NCI-H146 (cell line): Measurements from ENCODE around the gene CABLES1.
"Not testable (repeated sequence)": the region's sequence is repeated elsewhere in the genome, so short reads cannot be mapped to it uniquely, and the experiment has no call there.

Source experiments
- DNase-seq: peaks from one replicate; lab custom pipeline; 2025; lab: John Stamatoyannopoulos, UW

CABLES1 gene, protein sequence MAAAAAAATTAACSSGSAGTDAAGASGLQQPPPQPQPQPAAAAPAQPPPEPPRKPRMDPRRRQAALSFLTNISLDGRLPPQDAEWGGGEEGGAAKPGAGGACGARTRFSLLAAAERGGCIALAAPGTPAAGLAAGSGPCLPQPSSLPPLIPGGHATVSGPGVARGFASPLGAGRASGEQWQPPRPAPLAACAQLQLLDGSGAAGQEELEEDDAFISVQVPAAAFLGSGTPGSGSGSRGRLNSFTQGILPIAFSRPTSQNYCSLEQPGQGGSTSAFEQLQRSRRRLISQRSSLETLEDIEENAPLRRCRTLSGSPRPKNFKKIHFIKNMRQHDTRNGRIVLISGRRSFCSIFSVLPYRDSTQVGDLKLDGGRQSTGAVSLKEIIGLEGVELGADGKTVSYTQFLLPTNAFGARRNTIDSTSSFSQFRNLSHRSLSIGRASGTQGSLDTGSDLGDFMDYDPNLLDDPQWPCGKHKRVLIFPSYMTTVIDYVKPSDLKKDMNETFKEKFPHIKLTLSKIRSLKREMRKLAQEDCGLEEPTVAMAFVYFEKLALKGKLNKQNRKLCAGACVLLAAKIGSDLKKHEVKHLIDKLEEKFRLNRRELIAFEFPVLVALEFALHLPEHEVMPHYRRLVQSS

GRCh38 chr18:23134780-23135549 is at the start of gene CABLES1:
TSS of gene CABLES1 (plus strand) at chr18:23135485. CDS start at chr18:23135763, 278 bp downstream.
- peak; percentile 94 for DNase-seq

DNA sequence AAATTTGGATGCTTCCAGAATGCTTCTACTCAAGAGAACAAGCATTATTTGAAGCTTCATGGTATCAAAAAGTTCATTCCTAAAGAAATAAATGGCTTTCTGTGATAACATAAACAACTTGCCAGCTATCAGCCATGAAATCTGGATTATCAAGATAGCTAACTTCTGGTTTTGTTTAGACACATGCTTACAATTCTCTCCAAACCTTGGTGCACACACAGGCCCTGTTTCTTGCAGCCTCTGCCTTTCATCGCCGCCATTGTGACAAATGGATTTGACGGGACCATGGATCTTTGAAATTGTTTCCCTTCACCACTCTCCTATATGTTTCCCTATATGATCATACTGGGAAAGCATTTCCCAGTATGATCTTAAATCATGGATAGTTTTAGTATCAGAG is 47.9 kb upstream of the CABLES1 start:
- no peak for DNase-seq

DNA sequence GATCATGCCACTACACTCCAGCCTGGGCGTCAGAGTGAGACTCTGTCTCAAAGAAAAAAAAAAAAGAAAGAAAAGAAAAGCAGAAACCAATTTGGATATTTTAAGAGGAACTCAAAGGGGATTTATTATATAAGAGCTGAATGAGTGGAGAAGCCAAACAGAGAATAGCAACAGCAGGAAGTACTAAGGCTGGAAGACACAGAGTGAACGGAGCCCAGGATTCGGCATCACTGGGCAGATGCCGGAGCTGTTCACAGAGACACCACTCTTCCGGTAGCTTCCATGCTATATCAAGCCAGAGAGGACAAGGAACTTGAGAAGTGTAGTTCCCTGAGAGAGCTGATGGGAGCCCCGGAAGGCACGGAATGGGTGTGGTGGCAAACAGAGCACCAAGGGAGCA is 47.0 kb upstream of the CABLES1 start:
- no peak for DNase-seq

DNA sequence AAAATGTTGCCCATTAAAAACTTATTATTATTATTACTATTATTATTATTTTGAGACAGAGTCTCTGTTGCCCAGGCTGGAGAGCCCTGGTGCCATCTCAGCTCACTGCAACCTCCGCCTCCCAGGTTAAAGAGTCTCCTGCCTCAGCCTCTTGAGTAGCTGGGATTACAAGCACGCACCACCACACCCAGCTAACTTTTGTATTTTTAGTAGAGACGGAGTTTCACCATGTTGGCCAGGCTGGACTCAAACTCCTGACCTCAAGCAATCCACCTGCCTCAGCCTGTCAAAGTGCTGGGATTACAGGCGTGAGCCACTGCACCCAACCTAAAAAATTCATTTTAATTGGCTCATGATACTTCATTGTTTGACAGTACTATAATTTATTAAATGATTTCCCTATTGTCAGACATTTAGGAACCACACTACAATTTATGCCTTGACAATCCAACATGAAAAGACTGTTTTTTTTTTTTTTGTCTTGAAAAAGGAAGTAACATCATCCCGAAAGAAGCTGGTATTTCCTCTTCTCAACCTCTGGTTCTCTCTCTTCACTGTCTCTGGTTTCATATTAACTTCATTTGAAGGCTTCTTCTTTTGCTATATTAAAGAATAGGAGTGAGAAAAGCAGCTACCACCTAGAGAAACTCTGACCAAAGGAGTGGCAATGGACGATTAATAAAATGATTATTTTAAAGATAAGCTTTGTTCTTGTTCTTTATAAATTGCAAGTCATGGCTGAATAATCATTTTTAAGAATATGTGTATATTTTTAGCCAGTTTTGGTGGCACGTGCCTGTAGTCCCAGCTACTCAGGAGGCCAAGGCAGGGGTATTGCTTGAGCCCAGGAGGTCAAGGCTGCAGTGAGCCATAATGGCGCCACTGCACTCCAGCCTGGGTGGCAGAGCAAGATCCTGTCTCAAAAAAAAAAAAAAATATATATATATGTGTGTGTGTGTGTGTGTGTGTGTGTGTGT is 44.0 kb upstream of the CABLES1 start:
- DNase-seq, result not testable (repeated sequence)

DNA sequence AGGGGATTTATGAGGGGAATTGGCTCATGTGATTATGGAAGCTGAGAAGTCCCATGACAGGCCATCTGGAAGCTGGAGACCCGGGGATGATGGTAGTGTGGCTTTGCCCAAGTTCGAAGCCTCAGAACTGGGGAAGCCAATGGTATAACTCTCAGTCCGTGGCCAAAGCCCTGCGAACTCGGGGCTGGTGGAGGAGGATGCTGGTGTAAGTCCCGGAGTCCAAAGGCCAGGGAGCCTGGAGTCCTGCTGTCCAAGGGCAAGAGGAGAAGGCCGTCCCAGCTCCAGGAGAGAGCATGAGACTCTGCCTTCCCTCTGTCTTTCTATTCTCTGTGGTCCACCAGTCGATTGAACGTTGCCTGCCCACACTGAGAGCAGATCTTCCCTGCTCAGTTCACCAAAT is 43.2 kb upstream of the CABLES1 start:
- no peak for DNase-seq

DNA sequence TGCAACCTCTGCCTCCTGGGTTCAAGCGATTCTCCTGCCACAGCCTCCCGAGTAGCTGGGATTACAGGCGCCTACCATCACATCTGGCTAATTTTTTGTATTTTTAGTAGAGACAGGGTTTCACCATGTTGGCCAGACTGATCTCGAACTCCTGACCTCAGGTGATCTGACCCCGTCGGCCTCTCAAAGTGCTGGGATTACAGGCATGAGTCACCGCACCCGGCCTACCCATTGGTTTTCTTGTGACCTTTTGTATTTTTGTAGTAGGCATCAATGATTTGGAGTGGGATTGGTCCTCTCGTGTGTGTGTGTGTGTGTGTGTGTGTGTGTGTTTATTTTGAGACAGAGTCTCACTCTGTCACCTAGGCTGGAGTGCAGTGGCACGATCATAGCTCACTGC is 42.2 kb upstream of the CABLES1 start:
- not testable (repeated sequence) for DNase-seq

GRCh38 chr18:23093772-23094171 is 41.5 kb upstream of the CABLES1 start:
- DNase-seq, result no peak

GRCh38 chr18:23094411-23095190 is 40.7 kb upstream of the CABLES1 start:
- DNase-seq, result no peak

DNA sequence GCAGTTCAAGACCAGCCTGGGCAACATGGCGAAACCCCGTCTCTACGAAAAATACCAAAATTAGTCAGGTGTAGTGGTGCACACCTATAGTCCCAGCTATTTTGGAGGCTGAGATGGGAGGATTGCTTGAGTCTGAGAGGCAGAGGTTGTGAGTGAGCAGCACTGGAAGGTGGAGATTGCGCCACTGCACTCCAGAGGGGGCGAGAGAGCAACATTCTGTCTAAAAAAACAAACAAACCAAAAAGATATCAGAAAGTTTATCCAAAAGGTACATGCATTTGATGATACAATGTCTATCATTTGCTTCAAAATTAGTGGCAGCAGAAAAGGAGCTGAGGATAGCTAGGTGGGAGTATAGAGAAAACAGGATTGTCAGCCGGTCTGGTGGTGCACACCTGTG is 39.8 kb upstream of the CABLES1 start:
- DNase-seq, result no peak

- DNase-seq, result not testable (repeated sequence)
Measured at GRCh38 chr18:23097016-23097415, 38.3 kb upstream of the CABLES1 start.

- no peak for DNase-seq
Measured at GRCh38 chr18:23099621-23100020, 35.7 kb upstream of the CABLES1 start.

DNA sequence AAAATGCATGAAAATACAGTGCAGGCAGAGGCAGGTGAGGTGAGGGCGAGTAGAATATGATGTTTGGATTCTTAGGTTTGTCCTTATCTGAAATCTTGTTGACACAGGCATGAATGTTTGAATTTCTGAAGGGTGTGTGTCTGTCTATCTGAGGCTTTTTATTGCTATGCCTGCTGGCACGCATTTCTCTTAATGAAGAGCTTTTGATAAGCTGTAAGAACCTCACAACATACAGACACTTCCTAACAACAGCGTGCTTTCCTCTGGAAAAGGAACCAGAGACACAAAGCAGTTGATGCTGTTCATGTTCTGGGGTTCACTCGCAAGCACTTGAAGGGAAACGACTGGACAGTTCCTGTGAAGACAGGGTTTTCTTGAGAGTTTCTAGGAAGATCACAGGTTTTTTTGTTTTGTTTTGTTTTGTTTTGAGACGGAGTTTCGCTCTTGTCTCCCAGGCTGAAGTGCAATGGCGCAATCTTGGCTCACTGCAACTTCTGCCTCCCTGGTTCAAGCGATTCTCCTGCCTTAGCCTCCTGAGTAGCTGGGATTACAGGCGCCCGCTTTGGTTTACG is 33.3 kb upstream of the CABLES1 start:
- peak; percentile 54 for DNase-seq

- DNase-seq, result no peak
Measured at GRCh38 chr18:23102493-23103261, 32.6 kb upstream of the CABLES1 start.

DNA sequence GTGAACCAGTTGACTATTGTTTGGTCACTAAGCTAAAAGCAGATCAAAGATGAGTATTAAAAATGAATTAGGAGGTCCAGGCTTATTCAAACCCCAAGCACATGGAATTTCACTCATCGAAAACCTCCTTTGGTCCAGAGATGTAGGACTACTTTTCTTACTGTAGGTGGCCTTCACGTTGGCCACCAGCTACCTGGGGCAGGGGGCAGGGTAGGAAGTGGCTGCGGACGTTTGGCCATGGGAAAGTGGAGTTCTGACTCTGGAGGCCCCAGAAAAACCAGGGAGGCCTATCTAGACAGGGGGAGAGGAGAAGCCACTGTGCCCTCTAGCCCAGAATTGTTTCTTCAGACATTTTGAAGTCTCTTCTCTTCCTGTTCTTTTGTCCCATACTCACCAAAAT is 31.8 kb upstream of the CABLES1 start:
- DNase-seq, result no peak

DNA sequence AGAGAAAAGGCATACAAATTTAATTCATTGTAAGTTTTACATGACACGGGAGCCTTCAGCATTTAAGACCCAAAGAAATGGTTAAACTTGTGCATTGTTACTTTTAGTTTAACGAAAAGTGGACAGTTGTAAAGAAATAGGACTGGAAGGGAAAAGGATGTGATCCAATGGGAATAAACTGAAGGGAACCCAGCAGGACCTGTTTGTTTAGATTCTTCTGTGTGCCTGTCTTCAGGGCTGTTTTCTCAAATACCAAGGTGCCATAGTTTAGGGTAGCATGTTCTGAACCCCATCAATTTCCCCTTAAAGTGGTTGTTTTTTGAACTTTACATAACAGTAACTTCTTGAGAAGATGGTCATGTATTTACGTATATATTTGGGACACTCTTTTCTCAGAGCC is 30.3 kb upstream of the CABLES1 start:
- no peak for DNase-seq

GRCh38 chr18:23105581-23106219 is 29.6 kb upstream of the CABLES1 start:
- no peak for DNase-seq

- no peak for DNase-seq
Measured at GRCh38 chr18:23106575-23106974, 28.7 kb upstream of the CABLES1 start.

GRCh38 chr18:23107718-23108117 is 27.6 kb upstream of the CABLES1 start:
- DNase-seq, result no peak

GRCh38 chr18:23108496-23108895 is 26.8 kb upstream of the CABLES1 start:
- no peak for DNase-seq
